Adipose tissue (tissue), 3 donors: Measurements from ENCODE around the gene HOXB13. TPM values are rescaled to one million over a fixed set of nuclear protein-coding genes. Genes with fewer than 3 reads are reported as not detected.
"Not testable (repeated sequence)": the region's sequence is repeated elsewhere in the genome, so short reads cannot be mapped to it uniquely, and the experiment has no call there.

Source experiments
- H3K27ac ChIP-seq: one replicate; pipeline ENCODE4 v1.5.1; 2013; ENCODE audit warnings: low read depth, low read length
- WGBS, 3 donors: extraction: QIAGEN DNeasy Blood & Tissue Kit; methylation state at CpG; one replicate each; pipeline ENCODE4 v1.1.7; 2013; 5-methylcytosine and 5-hydroxymethylcytosine counted together
- polyA plus RNA-seq, 3 donors: library from polyadenylated mRNA; stranded (reverse); fragments of 200-250 nt; gene quantifications; one replicate each; pipeline ENCODE4 v1.2.3, GENCODE V29; 2013
- donor health status: healthy with polysubstance abuse.
- donor health status: Bipolar disorder and iron deficiency.
- donor health status: healthy.

Gene HOXB13
- polyA plus RNA-seq, 3 donors = not detected

DNA sequence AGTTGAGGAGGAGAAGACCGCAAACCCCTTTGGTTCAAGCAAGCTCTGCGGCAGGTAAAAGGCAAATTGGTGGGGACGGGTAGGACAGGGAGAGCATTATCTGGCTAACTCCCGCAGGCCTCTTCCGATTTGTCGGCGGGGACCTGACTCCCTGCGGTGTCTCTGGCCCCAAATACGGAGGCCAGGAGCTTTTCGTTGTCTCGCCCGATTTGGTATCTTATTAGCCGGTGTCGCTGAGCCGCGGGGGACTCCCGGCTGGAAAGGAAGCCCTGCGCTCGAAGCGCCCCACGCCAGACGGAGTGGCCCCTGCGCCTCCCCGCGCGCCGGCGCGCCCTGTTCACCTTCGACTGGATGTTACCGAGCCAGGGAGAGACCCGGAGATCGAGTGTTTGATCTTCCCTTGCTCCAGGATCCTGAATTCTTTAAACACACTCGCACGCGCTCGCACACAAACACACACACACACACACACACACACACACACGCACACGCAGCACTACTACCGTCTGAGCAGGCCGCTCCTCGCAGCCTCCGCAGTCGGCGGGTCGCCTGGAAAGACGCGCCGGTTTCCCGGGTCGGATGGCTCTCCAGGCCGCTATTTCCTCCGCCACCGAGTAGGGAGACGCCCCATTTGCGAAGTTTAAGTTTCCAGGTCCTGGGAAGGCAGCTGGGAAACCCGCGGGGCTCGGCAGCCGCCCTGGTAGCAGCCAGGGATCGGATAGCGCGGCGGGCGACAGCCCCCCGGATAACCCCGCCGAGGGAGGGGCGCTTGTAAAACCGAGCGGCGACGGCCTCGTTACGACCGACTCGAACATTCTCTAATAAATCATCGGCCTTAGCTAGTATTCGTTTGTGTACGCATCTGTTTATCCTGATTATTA lies 9.5 kb downstream of the HOXB13 start:
- WGBS, 3 donors = 5 to 6% (median 6%) methylated on average over 80 of the region's 80 CpGs
- H3K27ac ChIP-seq = no peak overlapping the region

DNA sequence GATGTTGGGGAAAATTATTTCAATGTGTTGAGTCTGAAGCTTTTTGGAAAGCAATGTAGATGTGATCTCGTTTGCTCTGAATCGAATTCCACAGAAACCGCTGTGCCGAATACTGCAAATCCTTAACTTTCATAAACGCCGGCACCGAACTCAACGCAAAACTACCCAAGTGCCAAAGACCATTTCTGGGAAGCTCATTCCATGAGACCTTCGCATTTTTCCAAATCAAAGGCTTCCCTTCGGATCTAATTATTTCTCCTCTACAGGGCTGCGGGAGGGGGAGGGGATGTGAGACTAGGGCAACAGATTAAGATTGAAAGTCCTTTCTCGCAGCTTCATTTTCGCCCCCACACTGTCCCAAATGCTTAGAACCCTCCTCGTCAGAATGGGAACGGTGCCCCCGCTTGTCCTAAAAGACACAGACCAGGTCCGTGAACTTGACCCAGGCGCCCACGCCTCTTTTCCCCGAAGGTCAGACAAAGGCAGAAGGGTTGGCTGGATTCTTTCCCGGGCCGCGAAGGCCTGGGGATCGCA lies 10.3 kb downstream of the HOXB13 start:
- 13 to 17% (median 14%) methylated on average over 24 of the region's 24 CpGs for WGBS, 3 donors
- H3K27ac ChIP-seq = no peak overlapping the region

DNA sequence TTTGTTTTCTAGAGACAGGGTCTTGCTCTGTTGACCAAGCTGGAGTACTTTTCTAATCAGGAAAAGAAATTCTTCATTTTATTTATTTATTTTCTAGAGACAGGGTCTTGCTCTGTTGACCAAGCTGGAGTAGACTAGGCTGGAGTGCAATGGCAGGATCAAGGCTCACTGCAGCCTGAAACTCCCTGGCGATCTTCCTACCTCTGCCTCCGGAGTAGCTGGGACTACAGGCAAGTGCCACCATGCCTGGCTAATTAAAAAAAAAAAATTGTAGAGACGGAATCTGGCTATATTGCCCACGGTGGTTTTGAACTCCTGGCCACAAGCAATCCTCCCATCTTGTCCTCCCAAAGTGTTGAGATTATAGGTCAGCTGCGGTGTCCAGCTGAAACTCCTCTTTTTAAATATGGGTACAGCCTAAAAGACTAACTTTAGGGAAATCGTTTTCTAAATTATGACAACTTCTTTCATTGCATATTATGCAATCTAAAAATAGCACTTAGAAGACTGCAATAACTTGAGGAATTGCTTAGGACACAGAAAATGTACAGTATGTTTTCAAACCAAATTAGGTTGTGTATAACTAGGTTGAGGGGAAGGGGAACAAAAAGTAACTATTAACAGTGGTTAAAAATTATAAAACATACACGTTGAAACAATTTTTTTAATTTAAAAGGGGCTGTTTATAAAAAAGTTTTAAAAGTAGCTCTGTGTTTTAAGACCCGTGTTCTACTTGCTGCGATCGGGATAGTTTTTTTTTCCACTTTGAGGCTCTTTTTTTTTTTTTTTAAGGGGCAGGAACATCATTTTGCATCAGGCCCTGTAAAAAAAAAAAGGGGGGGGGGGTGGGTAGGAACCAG lies 11.0 kb downstream of the HOXB13 start:
- WGBS, 3 donors = 10 to 16% (median 14%) methylated on average over 10 of the region's 10 CpGs

DNA sequence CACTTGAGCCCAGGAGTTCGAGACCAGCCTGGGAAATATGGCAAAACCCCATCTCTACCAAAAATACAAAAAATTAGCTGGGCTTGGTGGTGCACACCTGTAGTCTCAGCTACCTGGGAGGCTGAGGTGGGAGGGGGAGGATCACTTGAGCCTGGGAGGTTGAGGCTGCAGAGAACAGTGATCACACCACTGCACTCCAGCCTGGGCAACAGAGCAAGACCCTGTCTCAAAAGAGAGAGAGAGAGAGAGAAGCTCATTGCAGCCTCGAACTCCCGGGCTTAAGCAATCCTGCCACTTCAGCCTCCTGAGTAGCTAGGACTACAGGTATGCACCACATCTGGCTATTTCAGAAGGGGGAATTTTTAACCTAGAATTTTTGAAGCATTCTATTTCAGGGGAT lies 12.0 kb downstream of the HOXB13 start:
- not testable (repeated sequence) for H3K27ac ChIP-seq
- 79 to 81% (median 80%) methylated on average over 3 of the region's 3 CpGs for WGBS, 3 donors

More for the DNA sequence above, 11.0 kb downstream of the HOXB13 start:
- H3K27ac ChIP-seq = no peak overlapping the region

DNA sequence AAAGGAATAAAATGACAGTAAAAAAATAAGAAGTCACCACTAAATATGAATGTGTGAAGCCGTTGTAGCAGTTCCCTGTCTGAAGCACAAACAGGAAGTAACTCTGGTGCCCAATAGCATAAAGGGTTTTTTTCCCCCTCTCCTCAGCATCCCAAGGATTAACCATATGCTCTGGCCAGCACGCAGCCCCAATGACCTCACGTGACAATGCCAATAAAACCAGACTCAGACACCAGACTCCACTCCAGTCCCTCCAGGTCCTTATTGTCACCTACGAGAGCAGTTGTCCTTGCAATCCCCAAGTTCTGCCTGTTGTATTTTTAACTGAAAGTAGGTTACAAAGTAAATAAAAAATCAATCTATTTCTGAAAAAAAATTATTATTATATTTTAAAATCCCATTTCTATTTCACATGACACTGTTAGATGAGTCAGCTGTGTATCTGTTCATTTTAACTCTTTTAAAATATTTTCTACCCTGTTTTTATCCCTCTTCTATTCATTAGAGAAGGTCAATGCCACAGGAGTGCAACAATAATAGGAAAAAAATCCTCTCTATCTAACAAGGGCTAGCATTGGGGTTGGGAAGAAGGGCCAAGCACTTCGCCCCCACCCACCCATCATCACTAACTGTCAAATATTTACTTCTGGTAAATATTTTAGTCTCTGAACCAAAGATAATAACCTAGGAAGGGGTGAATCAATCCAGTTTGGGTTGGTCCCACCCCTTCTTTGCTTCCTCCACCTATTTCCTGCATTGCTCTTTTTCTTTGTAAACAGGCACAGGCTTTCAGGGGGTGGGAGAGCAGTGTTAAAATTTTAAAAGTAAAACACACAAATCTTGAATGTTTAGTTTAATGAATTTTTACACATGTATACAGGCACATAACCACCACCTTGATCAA lies 12.8 kb downstream of the HOXB13 start:
- H3K27ac ChIP-seq = no peak overlapping the region
- WGBS, 3 donors = 32 to 51% (median 43%) methylated on average over 5 of the region's 5 CpGs

DNA sequence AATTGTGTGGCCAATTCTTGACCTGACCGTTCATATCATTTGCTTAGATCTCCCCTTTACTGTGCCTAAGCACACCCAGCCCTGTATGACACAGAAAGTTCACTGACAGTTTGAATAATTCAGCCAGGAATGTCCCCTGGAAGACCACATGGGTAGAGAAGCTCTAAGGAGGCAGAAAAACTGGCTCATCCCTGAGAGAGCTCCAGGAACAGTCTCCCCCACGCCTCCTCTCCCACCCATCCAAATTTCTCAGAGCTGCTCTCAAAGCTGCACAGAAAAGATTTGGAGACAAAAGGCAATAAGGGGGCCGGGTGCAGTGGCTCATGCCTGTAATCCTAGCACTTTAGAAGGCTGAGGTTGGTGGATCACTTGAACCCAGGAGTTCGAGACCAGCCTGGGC lies 17.4 kb downstream of the HOXB13 start:
- no peak overlapping the region for H3K27ac ChIP-seq
- 53 to 65% (median 55%) methylated on average over 4 of the region's 4 CpGs for WGBS, 3 donors

DNA sequence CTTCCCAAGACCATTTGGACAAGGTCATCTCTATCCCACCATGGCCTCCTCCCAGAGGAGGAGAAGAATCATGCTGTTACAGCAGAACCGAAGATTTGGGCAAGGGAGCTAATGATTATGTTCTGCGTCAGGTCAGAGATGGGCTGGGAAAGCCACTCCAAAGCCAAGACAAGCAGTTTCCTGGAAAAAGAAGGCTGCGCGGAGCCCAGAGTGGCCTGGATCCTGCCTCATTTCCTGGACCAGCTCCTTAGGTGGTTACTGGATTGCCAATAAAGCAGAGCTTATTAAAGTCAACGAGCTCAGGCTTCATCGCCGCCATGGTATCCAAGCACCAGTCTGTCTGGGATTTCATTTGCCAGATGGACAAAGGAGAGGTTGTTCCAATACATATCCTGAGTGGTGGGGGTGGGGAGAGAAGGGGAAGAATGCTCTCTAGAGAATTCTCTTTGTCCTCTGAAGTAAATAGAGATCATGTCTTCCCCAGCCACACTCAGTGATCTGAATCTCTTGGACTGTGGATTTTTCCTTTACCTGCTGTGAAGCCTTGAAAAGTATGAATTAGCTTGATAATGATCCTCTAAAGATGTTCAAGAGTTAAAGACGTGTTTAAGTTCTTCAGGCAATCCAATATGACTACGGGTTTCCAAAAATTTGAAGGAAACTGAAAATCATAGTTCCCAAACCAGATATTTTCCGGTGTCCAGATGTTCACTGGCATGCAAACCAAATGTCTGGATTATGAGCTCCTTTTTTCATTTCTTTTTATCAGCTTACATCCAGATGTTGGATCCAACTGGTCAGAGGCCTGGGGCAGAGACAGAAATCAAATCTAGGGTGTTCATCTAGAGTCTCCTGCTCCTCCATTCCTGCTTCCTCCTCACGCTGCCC lies 23.9 kb downstream of the HOXB13 start:
- WGBS, 3 donors = 69 to 78% (median 71%) methylated on average over 11 of the region's 11 CpGs
- H3K27ac ChIP-seq = no peak overlapping the region

DNA sequence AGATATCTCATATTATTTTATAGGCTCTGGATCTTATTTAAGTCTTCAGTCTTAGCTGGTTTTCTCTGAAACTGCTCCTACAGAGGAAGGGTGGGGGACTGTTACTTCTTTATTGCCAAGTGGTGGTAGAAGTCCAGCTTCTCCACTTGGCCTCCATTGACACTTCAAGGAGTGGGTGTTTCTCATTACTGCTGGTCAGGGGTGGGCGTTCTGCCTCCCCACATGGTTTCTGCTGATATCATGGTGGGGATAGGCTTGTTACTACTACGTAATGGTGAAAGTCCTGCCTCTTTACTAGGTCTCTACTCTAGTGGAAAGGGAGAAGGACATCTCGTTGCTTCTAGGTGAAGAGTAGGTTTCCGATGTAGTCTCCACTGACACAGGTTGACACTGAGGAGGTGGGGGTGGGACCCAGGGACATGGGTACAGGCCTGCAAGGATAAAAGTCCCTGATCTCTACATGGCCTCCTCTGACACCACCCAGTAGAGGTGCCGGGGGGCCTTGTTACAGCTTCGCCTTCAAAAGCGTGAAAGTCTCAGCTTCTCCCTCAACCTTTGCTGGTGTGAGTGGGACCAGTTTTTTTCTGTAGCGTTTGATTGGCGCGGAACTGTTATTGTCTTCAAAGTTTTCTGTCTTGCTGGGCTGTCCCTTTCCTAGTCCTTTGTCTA lies 26.6 kb downstream of the HOXB13 start:
- no peak overlapping the region for H3K27ac ChIP-seq
- WGBS, 3 donors = 89 to 93% (median 92%) methylated on average over 10 of the region's 10 CpGs

DNA sequence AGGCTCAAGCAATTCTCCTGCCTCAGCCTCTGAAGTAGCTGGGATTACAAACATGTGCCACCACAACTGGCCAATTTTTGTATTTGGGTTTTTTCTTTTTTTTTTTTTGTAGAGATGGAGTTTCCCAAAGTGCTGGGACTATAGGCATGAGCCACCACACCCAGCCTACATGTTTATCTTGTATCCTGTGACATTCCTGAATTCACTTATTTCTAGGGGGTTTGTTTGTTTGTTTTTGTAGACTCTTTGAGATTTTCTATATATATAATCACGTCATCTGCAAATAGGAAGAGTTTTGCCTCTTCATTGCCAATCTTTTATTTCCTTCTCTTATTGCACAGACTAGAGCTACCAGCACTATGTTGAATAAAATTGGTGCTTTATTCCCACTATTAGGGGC lies 35.4 kb downstream of the HOXB13 start:
- H3K27ac ChIP-seq = no peak overlapping the region
- 24 to 43% (median 39%) methylated on average over 1 of the region's 1 CpG for WGBS, 3 donors

DNA sequence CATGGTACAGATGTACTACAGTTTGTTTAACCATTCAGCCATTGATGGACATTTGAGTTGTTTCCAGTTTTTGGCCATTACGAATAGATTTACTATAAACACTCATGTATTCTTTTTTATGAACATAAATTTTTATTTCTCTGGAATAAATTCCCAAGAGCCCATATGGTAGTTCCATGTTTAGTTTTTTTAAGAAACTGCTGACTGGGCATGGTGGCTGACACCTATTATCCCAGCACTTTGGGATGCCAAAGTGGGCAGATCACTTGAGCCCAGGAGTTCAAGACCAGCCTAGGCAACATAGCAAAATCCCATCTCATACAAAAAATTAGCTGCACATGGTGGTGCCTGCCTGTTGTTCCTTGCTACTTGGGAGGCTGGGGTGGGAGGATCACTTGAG lies 36.5 kb downstream of the HOXB13 start:
- 76 to 91% (median 82%) methylated on average over 1 of the region's 1 CpG for WGBS, 3 donors
- H3K27ac ChIP-seq = no peak overlapping the region

DNA sequence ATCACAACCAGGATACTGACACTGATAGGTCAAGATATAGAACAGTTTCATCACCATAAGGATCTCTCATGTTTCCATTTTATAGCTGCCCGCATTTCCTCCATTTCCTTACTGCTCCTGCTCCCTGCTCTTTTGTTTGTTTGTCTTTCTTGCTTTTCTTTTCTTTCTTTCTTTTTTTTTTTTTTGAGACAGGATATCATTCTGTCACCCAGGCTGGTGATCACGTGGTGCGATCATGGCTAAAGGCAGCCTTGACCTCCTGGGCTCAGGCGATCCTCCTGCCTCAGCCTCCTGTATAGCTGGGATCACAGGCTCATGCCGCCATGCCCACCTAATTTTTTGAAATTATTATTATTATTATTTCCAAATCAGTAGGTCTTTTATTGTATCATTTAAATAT lies 37.9 kb downstream of the HOXB13 start:
- 81 to 86% (median 85%) methylated on average over 5 of the region's 5 CpGs for WGBS, 3 donors

DNA sequence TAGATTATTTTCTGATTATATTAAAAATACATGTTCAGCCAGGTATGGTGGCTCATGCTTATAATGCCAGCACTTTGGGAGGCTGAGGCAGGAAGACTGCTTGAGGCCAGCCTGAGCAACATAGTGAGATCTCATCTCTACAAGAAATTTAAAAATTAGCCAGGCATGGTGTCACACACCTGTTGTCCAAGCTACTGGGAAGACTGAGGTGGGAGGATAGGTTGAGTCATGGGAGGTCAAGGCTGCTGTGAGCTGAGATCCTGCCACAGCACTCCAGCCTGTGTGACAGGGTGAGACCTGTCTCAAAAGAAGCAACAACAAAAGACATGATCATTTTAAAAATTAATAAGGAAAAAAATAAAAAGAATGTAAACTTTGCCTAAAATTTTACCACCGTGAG lies 46.9 kb downstream of the HOXB13 start:
- 87 to 93% (median 91%) methylated on average over 1 of the region's 1 CpG for WGBS, 3 donors
- H3K27ac ChIP-seq = no peak overlapping the region

More for the DNA sequence above, 37.9 kb downstream of the HOXB13 start:
- H3K27ac ChIP-seq = no peak overlapping the region

DNA sequence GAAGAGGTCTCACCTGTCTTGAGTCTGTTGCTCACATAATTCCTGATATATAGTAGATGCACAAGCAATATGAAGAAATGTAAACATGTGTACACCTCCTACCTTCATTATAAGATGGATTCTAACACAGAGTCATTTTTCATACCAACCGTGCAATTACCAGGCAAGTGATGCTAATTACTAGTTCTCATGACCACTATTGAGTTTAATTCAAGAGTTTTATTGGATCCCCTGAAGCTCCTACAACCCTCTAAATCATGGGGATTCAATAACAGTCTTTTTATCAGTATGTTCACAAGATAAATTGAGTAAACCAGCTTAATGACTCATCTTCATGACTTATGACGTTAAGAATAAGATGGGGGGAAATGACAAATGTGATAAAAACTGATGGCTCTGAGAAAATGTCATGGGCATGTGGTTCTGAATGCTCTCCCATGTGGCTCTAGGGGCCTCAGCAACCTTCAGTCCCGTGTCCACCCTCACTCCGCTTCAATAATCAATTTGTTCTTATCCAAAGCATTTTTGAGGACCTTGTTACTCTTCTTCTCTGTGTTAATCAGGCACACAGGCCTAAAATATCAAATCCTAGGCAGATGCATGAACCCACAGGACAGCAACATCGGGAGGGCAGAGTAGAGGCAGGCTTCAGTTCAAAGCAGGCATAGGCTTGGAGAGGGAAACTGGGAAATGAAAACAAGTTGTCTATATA lies 49.0 kb downstream of the HOXB13 start:
- no peak overlapping the region for H3K27ac ChIP-seq
- 75 to 87% (median 87%) methylated on average over 5 of the region's 5 CpGs for WGBS, 3 donors

DNA sequence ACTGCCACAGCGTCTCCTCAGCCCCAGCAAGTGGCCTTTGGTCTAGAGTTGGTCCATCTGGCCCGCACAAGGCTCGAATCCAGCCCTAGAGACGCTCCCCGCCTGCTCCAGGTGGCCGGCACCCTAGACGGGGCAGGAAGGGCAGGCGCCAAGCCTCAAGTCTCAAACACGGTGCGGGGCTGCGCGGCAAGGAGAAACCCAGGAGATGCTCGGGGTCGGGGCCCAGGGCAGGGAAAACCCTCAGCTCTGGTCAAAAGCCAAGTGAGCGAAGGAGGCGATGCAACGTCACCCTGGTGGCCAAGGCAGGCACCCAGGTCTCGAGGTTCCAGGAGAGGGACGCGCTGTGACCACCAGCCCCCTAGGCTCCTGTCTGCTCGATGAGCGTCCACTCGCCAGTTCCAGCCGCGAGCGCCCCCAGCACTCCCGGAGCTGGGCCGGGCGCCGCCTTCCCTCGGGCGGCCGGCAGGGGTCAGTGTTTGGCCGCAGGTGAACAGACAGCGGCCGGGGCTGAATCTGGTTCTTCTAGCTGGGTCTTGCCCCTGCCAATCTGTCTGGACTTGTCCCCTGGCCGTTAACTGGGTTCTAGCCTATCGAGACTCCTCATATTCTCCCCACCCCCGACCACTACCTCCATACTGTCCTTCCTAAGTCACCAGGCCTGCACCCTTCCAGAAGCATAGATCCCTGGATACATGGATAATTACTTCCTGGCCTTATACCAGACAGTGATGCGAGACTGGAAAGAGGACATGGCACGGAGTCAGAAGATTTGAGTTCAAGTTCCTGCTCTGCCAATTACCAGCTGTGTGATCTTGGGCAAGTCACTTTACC lies 50.2 kb downstream of the HOXB13 start:
- H3K27ac ChIP-seq = no peak overlapping the region
- WGBS, 3 donors = 6 to 10% (median 9%) methylated on average over 38 to 41 of the region's 41 CpGs

DNA sequence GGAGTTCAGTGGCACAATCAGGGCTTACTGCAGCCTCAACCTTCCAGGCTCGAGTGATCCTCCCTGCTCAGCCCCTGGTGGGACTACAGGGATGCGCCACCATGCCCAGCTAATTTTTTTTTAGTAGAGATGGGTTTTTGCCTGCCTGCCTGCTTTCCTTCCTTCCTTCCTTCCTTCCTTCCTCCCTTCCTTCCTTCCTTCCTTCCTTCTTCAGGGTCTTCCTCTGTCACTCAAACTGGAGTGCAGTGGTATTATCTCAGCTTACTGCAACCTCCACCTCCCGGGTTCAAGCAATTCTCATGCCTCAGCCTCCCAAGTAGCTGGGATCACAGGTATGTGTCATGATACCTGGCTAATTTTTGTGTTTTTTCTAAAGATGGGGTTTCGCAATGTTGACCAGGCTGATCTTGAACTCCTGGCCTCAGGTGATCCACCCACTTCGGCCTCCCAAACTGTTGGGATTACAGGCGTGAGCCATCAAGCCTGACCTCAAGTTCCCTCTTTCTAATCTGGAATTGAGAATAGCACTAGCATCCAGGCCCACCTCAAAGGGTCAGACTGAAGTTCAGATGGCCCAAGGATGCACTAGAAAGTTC lies 51.5 kb downstream of the HOXB13 start:
- H3K27ac ChIP-seq = no peak overlapping the region
- 50 to 81% (median 75%) methylated on average over 6 of the region's 6 CpGs for WGBS, 3 donors
